GM12891 (cell line): ENCODE data around the gene WDR7.
A peak's percentile ranks its signal among the peaks of the same experiment; 100 is the strongest.

Experiments used
- DNase-seq: peaks from one replicate; pipeline ENCODE4 v3.0.0; 2011; ENCODE audit warnings: low spot score; ENCODE audit not compliant: insufficient read length
- FAIRE-seq: peaks from 2 replicates; lab custom pipeline; 2011; peaks lifted over from hg19 to GRCh38; lab: Jason Lieb, UNC
- PAX5 ChIP-seq: IDR thresholded peaks from 2 replicates; pipeline ENCODE4 v1.6.1; 2011; ENCODE audit warnings: low read length, moderate library complexity, mild to moderate bottlenecking; ENCODE audit not compliant: insufficient read depth, severe bottlenecking
- POLR2A ChIP-seq: IDR thresholded peaks from 2 replicates; pipeline ENCODE4 v1.6.1; 2011; ENCODE audit warnings: low read depth, low read length, control low read depth
- POLR2AphosphoS5 ChIP-seq: IDR thresholded peaks from 2 replicates; pipeline ENCODE4 v1.6.1; 2011; ENCODE audit warnings: low read depth, low read length, control low read depth
- POU2F2 ChIP-seq: IDR thresholded peaks from 2 replicates; pipeline ENCODE4 v1.6.1; 2011; ENCODE audit warnings: low read depth, mild to moderate bottlenecking, control low read depth, low read length, moderate library complexity
- SPI1 ChIP-seq: IDR thresholded peaks from 2 replicates; pipeline ENCODE4 v1.6.1; 2011; ENCODE audit warnings: low read depth, low read length, control low read depth
- TAF1 ChIP-seq: IDR thresholded peaks from 2 replicates; pipeline ENCODE4 v1.6.1; 2011; ENCODE audit warnings: low read depth, low read length, control low read depth

WDR7 gene

GRCh38 chr18:56823986-56824565, 172.9 kb downstream of the WDR7 start:
- TF ChIP-seq SPI1: no peak
- FAIRE-seq (no peak), DNase-seq (no peak)

- DNase-seq (no peak), FAIRE-seq (no peak)
- no peak for TF ChIP-seq POLR2AphosphoS5
- no peak for TF ChIP-seq PAX5
- TF ChIP-seq SPI1: no peak
- no peak for TF ChIP-seq POU2F2
- TF ChIP-seq POLR2A: no peak
- TF ChIP-seq TAF1: no peak
Measured at GRCh38 chr18:56825321-56825720, 174.2 kb downstream of the WDR7 start.

GRCh38 chr18:56825878-56826277, 174.7 kb downstream of the WDR7 start:
- no peak for DNase-seq
- no peak for TF ChIP-seq SPI1
- no peak for TF ChIP-seq POU2F2
- no peak for TF ChIP-seq POLR2A
- no peak for TF ChIP-seq TAF1
- no peak for TF ChIP-seq PAX5
- no peak for TF ChIP-seq POLR2AphosphoS5
- no peak for FAIRE-seq

DNA sequence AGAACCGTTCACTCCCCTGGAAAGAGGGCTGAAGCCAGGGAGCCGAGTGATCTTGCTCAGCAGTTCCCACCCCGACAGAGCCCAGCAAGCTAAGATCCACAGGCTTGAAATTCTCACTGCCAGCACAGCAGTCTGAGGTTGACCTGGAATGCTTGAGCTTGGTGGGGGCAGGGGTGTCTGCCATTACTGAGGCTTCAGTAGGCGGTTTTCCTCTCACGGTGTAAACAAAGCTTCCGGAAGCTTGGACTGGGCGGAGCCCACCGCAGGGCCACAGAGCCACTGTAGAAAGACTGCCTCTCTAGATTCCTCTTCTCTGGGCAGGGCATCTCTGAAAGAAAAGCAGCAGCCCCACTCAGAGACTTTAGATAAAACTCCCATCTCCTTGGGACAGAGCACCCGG, 180.8 kb downstream of the WDR7 start:
- no peak for DNase-seq
- TF ChIP-seq TAF1 (no peak), POU2F2 (no peak), PAX5 (no peak), POLR2A (no peak), SPI1 (no peak), POLR2AphosphoS5 (no peak)
- FAIRE-seq: no peak

- FAIRE-seq (no peak), DNase-seq (no peak)
- TF ChIP-seq POU2F2 (no peak), POLR2AphosphoS5 (no peak), POLR2A (no peak), SPI1 (no peak), TAF1 (no peak)
Measured at GRCh38 chr18:56835331-56835730, 184.2 kb downstream of the WDR7 start.

DNA sequence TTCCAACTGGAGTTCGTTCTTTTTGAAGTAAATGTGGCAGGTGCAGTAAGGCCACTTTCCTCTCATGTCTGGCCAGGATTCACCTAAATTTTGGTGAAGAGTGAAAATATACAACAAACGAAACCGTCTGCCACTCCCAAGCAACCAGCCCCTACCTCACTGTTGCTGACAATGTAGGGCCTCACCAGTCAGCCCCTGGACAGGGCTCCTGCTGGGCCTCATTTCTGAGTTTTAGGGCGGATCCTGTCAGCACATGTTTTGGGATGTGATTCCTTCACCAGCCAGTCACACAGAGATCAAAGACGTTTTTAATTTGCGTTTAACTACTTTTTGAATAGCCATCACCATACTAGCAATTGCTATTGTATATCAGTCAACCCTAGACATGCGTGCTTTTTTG, 185.0 kb downstream of the WDR7 start:
- no peak for FAIRE-seq
- no peak for DNase-seq
- TF ChIP-seq SPI1 (no peak), POLR2AphosphoS5 (no peak), POU2F2 (no peak), POLR2A (no peak), TAF1 (no peak), PAX5 (no peak)

DNA sequence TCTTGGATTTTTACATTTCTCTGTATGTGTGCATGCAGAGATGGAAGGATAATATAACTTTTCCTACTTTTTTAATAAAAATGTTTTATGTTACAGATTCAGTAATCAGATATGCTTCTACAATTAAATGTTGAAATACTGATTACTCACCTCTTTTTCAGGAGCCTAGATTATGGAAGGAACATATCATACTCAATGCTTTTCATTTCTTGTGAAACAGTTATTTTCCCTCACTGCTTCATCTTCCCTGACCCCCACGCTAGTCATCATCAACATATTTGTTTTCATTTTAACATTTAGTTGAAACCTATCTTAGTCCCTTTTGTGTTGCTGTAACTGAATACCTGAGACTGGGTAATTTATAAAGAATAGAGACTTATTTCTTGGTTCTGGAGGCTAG, 190.7 kb downstream of the WDR7 start:
- TF ChIP-seq POU2F2 (no peak), SPI1 (no peak), POLR2AphosphoS5 (no peak), POLR2A (no peak), TAF1 (no peak), PAX5 (no peak)
- no peak for FAIRE-seq
- no peak for DNase-seq

GRCh38 chr18:56843241-56843640, 192.1 kb downstream of the WDR7 start:
- DNase-seq (no peak), FAIRE-seq (no peak)
- TF ChIP-seq POLR2A: no peak
- no peak for TF ChIP-seq POLR2AphosphoS5
- TF ChIP-seq TAF1: no peak
- TF ChIP-seq PAX5: no peak
- no peak for TF ChIP-seq POU2F2
- TF ChIP-seq SPI1: no peak

GRCh38 chr18:56844556-56844955, 193.4 kb downstream of the WDR7 start:
- TF ChIP-seq POLR2A (no peak), POU2F2 (no peak), PAX5 (no peak), TAF1 (no peak), SPI1 (no peak), POLR2AphosphoS5 (no peak)
- DNase-seq (no peak), FAIRE-seq (no peak)

DNA sequence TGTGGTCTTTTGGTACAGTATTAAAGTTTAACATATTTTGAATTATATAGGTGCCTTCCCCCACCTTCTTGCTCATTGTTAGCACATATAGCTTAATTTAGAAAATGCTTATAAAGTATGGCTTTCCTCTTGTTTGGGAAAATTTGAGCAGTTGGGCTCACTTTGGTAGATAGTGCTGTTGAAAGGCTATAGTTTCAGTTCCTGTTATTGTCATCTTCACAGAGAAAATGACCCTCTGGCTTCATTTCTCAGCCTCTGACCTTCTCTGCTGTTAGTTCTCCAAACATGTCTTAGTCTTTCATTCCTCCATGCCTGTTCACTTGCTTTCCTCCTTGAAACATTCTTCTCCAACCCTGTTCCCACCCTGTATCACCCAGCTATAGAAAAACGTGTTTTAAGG, 200.6 kb downstream of the WDR7 start:
- DNase-seq (no peak), FAIRE-seq (peak; percentile 83)
- no peak for TF ChIP-seq TAF1
- TF ChIP-seq SPI1: peak; percentile 99
- TF ChIP-seq PAX5: no peak

DNA sequence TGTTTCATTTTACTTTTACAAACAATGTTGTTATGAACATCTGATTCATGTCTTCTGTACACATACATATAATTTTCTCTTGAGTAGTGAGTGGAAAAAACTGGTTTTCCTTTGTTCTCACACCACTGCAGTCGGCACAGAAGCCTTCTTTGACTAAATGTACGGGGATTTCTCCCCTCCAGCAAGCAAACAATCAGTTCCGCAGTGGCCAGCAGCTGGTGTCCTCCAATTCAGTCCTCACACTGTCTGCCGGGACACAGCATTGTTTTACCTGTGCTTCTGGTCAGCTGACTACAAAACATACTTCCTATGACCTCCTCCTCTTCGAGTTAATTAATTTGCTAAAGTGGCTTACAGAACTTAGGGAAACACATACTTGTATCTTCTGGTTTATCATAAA, 202.8 kb downstream of the WDR7 start:
- TF ChIP-seq PAX5 (no peak), SPI1 (no peak), POLR2AphosphoS5 (no peak), POLR2A (no peak), POU2F2 (no peak), TAF1 (no peak)
- no peak for DNase-seq
- FAIRE-seq: no peak
